WTC11 (cell line): Measurements from ENCODE around the gene GNB2. TPM values are rescaled to one million over a fixed set of nuclear protein-coding genes. Genes with fewer than 3 reads are reported as not detected.

ENCODE experiments used
- ATAC-seq: fragments of 200-7000 bp; cut with Tn5 transposase; 2 replicates; pipeline ENCODE4 v1.10.0; 2021; ENCODE audit warnings: mild to moderate bottlenecking, moderate library complexity
- CTCF ChIA-PET: fragments of 300-600 bp; sonication (Branson Sonifier 250); formaldehyde crosslinking; loops from one replicate; lab custom pipeline; 2021; ENCODE audit warnings: antibody characterized with exemption; lab: Charles Lee
- POLR2A ChIA-PET: fragments of 350-600 bp; sonication (Branson Sonifier 250); formaldehyde crosslinking; loops from one replicate; lab custom pipeline; 2021; ENCODE audit warnings: antibody characterized with exemption; lab: Charles Lee
- DNase-seq: peaks from one replicate; pipeline ENCODE4 v3.0.0; 2021; ENCODE audit warnings: low spot score
- H3K27ac Mint-ChIP-seq: 2 replicates; pipeline ENCODE4 v1.8.0; 2021; ENCODE audit warnings: mixed read lengths
- H3K27me3 Mint-ChIP-seq: 2 replicates; pipeline ENCODE4 v1.8.0; 2021; ENCODE audit warnings: low read depth, mild to moderate bottlenecking, moderate library complexity, mixed read lengths
- H3K36me3 Mint-ChIP-seq: 2 replicates; pipeline ENCODE4 v1.8.0; 2021; ENCODE audit warnings: mixed read lengths
- H3K4me1 Mint-ChIP-seq: 2 replicates; pipeline ENCODE4 v1.8.0; 2022; ENCODE audit warnings: mixed read lengths
- H3K4me3 Mint-ChIP-seq: 2 replicates; pipeline ENCODE4 v1.8.0; 2021; ENCODE audit warnings: mild to moderate bottlenecking, moderate library complexity, mixed read lengths
- H3K9me3 Mint-ChIP-seq: 2 replicates; pipeline ENCODE4 v1.8.0; 2021; ENCODE audit warnings: mixed read lengths
- AFF4 ChIP-seq: sonication (generic); formaldehyde crosslinking; IDR thresholded peaks from 2 replicates; pipeline ENCODE4 v1.8.1; 2023; ENCODE audit warnings: mild to moderate bottlenecking, missing genetic modification reagents, borderline replicate concordance
- CDX4 ChIP-seq: fragments of 250-450 bp; sonication (Bioruptor Pico); IDR thresholded peaks from 2 replicates; pipeline ENCODE4 v1.9.0; 2021; ENCODE audit warnings: moderate library complexity, mild to moderate bottlenecking, inconsistent platforms, borderline replicate concordance
- ETV6 ChIP-seq: sonication (generic); formaldehyde crosslinking; IDR thresholded peaks from 2 replicates; pipeline ENCODE4 v1.8.1; 2022; ENCODE audit warnings: mild to moderate bottlenecking, missing genetic modification reagents
- FOXP1 ChIP-seq: sonication (generic); formaldehyde crosslinking; IDR thresholded peaks from 2 replicates; pipeline ENCODE4 v1.8.0; 2022; ENCODE audit warnings: missing genetic modification reagents, mild to moderate bottlenecking, moderate library complexity, borderline replicate concordance
- NFE2L1 ChIP-seq: sonication (generic); formaldehyde crosslinking; IDR thresholded peaks from 2 replicates; pipeline ENCODE4 v1.8.1; 2023; ENCODE audit warnings: missing genetic modification reagents
- NR3C1 ChIP-seq: sonication (generic); formaldehyde crosslinking; conservative IDR thresholded peaks from 2 replicates; pipeline ENCODE4 v1.8.1; 2023; ENCODE audit warnings: low read depth, mild to moderate bottlenecking, missing genetic modification reagents
- OVOL2 ChIP-seq: fragments of 250-450 bp; sonication (Bioruptor Pico); IDR thresholded peaks from 2 replicates; pipeline ENCODE4 v1.9.0; 2021; ENCODE audit warnings: mild to moderate bottlenecking, borderline replicate concordance
- PRDM15 ChIP-seq: sonication (generic); formaldehyde crosslinking; IDR thresholded peaks from 2 replicates; pipeline ENCODE4 v1.8.0; 2022; ENCODE audit warnings: missing genetic modification reagents
- RELA ChIP-seq: sonication (generic); formaldehyde crosslinking; IDR thresholded peaks from 2 replicates; pipeline ENCODE4 v1.8.1; 2022; ENCODE audit warnings: missing genetic modification reagents, mild to moderate bottlenecking, borderline replicate concordance
- SMAD3 ChIP-seq: sonication (generic); formaldehyde crosslinking; IDR thresholded peaks from 2 replicates; pipeline ENCODE4 v1.8.0; 2022; ENCODE audit warnings: missing genetic modification reagents, mild to moderate bottlenecking, borderline replicate concordance
- SMAD4 ChIP-seq: sonication (generic); formaldehyde crosslinking; IDR thresholded peaks from 2 replicates; pipeline ENCODE4 v1.8.0; 2022; ENCODE audit warnings: mild to moderate bottlenecking, missing genetic modification reagents
- SP1 ChIP-seq: sonication (generic); formaldehyde crosslinking; conservative IDR thresholded peaks from 2 replicates; pipeline ENCODE4 v1.8.1; 2022; ENCODE audit warnings: missing genetic modification reagents
- TEAD1 ChIP-seq: sonication (generic); formaldehyde crosslinking; IDR thresholded peaks from 2 replicates; pipeline ENCODE4 v1.8.0; 2022; ENCODE audit warnings: mild to moderate bottlenecking, missing genetic modification reagents
- TEAD4 ChIP-seq: sonication (generic); formaldehyde crosslinking; IDR thresholded peaks from 2 replicates; pipeline ENCODE4 v1.8.0; 2022; ENCODE audit warnings: mild to moderate bottlenecking, missing genetic modification reagents
- ZNF121 ChIP-seq: sonication (generic); formaldehyde crosslinking; IDR thresholded peaks from 2 replicates; pipeline ENCODE4 v1.8.0; 2023; ENCODE audit warnings: missing genetic modification reagents
- ZNF138 ChIP-seq: sonication (generic); formaldehyde crosslinking; conservative IDR thresholded peaks from 2 replicates; pipeline ENCODE4 v1.8.1; 2022; ENCODE audit warnings: mild to moderate bottlenecking, moderate library complexity, missing genetic modification reagents
- ZNF317 ChIP-seq: sonication (generic); formaldehyde crosslinking; IDR thresholded peaks from 2 replicates; pipeline ENCODE4 v1.8.1; 2023; ENCODE audit warnings: low read depth, mild to moderate bottlenecking, moderate library complexity, missing genetic modification reagents, borderline replicate concordance
- ZNF396 ChIP-seq: fragments of 250-450 bp; sonication (Bioruptor Pico); IDR thresholded peaks from 2 replicates; pipeline ENCODE4 v1.8.0; 2021; ENCODE audit warnings: mild to moderate bottlenecking, moderate library complexity, borderline replicate concordance
- total RNA-seq: library from RNA; stranded (reverse); gene quantifications from 3 replicates; pipeline ENCODE4 v1.2.3, GENCODE V29; 2021
- TF ChIP-seq, protein P1 (sequence below): sonication (generic); formaldehyde crosslinking; IDR thresholded peaks from 2 replicates; pipeline ENCODE4 v1.8.0; 2023; ENCODE audit warnings: missing genetic modification reagents
- TF ChIP-seq, protein P2 (sequence below): sonication (generic); formaldehyde crosslinking; IDR thresholded peaks from 2 replicates; pipeline ENCODE4 v1.8.1; 2022; ENCODE audit warnings: mild to moderate bottlenecking, missing genetic modification reagents, moderate library complexity, borderline replicate concordance
- TF ChIP-seq, protein P3 (sequence below): sonication (generic); formaldehyde crosslinking; IDR thresholded peaks from 2 replicates; pipeline ENCODE4 v1.8.1; 2022; ENCODE audit warnings: mild to moderate bottlenecking, moderate library complexity, missing genetic modification reagents
- TF ChIP-seq, protein P4 (sequence below): sonication (generic); formaldehyde crosslinking; IDR thresholded peaks from 2 replicates; pipeline ENCODE4 v1.8.1; 2023; ENCODE audit warnings: mild to moderate bottlenecking, missing genetic modification reagents, moderate library complexity

Gene GNB2
- total RNA-seq, 1 experiment from 2014 or later, result 194 TPM

- no peaks in the 10 kb centered on the region for H3K9me3 Mint-ChIP-seq
- ATAC-seq (peak; percentile 89), DNase-seq (peak; percentile 87)
- TF ChIP-seq ZNF138 (CRISPR knock-in tag) (no peak), NR3C1 (CRISPR knock-in tag) (no peak), SMAD3 (CRISPR knock-in tag) (0 out of 2 replicates have a peak, but pooled peaks have one; percentile 29), PRDM15 (CRISPR knock-in tag) (no peak), TEAD4 (CRISPR knock-in tag) (no peak), AFF4 (CRISPR knock-in tag) (no peak), TEAD1 (CRISPR knock-in tag) (no peak), ETV6 (no peak), SP1 (CRISPR knock-in tag) (peak; percentile 59; the same call in 1 of the 2 replicates), SMAD4 (CRISPR knock-in tag) (no peak), RELA (CRISPR knock-in tag) (no peak), CDX4 (CRISPR knock-in tag) (no peak), OVOL2 (CRISPR knock-in tag) (no peak), ZNF121 (CRISPR knock-in tag) (peak; percentile 83; the same call in 1 of the 2 replicates), NFE2L1 (CRISPR knock-in tag) (no peak), ZNF396 (no peak), ZNF317 (CRISPR knock-in tag) (no peak), FOXP1 (CRISPR knock-in tag) (peak; percentile 45; the same call in 1 of the 2 replicates)
- TF ChIP-seq, protein P1, sequence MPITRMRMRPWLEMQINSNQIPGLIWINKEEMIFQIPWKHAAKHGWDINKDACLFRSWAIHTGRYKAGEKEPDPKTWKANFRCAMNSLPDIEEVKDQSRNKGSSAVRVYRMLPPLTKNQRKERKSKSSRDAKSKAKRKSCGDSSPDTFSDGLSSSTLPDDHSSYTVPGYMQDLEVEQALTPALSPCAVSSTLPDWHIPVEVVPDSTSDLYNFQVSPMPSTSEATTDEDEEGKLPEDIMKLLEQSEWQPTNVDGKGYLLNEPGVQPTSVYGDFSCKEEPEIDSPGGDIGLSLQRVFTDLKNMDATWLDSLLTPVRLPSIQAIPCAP (CRISPR knock-in tag), result no peak
- TF ChIP-seq, protein P2, sequence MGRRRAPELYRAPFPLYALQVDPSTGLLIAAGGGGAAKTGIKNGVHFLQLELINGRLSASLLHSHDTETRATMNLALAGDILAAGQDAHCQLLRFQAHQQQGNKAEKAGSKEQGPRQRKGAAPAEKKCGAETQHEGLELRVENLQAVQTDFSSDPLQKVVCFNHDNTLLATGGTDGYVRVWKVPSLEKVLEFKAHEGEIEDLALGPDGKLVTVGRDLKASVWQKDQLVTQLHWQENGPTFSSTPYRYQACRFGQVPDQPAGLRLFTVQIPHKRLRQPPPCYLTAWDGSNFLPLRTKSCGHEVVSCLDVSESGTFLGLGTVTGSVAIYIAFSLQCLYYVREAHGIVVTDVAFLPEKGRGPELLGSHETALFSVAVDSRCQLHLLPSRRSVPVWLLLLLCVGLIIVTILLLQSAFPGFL (CRISPR knock-in tag), result no peak
- TF ChIP-seq, protein P3, sequence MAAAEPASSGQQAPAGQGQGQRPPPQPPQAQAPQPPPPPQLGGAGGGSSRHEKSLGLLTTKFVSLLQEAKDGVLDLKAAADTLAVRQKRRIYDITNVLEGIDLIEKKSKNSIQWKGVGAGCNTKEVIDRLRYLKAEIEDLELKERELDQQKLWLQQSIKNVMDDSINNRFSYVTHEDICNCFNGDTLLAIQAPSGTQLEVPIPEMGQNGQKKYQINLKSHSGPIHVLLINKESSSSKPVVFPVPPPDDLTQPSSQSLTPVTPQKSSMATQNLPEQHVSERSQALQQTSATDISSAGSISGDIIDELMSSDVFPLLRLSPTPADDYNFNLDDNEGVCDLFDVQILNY, result no peak
- TF ChIP-seq, protein P4, sequence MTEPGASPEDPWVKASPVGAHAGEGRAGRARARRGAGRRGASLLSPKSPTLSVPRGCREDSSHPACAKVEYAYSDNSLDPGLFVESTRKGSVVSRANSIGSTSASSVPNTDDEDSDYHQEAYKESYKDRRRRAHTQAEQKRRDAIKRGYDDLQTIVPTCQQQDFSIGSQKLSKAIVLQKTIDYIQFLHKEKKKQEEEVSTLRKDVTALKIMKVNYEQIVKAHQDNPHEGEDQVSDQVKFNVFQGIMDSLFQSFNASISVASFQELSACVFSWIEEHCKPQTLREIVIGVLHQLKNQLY, result no peak
- TF ChIP-seq, all 79 proteins: peak for 4
- Mint-ChIP-seq H3K4me1 (peaks cover 7% of the 10 kb centered on the region), H3K27ac (no peak overlapping the region), H3K27me3 (peaks cover 22% of the 10 kb centered on the region), H3K4me3 (peak overlapping the region; percentile 65), H3K36me3 (no peaks in the 10 kb centered on the region)
- CTCF ChIA-PET, result interaction anchor here (0.6 to 2.6 kb wide), 13 partner anchors 13 to 1795 kb away, joined by 3 to 37 read pairs (median 5); partner anchors contain the start of genes FBXO24, MOSPD3, PCOLCE and POP7
- POLR2A ChIA-PET, result no interaction called here
These were observed 46.9 kb upstream of the GNB2 start for GRCh38 chr7:100626530-100627237.
